ENCODE measurements around the gene ATP6V0E1.
A peak's percentile ranks its signal among the peaks of the same experiment; 100 is the strongest.

Gene ATP6V0E1

GRCh38 chr5:173055042-173055721, 71.6 kb downstream of the ATP6V0E1 start:
- H3K27ac ChIP-seq = no peak overlapping the region
- peak overlapping the region; percentile 100 for H3K4me3 ChIP-seq
- DNase-seq (ENCODE audit: low spot score) = no peak
- TF ChIP-seq CTCF (IDR thresholded peaks at IDR 0.05) = no peak

DNA sequence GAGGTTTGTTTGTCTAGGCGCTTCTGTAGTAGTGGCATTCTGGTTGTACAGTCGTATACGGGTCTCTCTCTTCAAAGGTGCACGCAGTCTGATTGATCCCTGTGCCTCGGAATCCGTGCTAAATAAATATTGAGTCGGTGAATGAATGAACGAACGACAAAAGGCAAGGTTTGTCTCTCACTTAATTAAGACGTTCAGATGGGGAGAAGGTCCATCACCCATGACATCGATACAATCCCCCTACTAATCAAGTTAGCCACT, 72.1 kb downstream of the ATP6V0E1 start:
- Histone ChIP-seq H3K27ac (peak overlapping the region in 1 of 2 donors; percentile 98), H3K4me3 (peak overlapping the region; percentile 100)
- no peak for TF ChIP-seq CTCF (IDR thresholded peaks at IDR 0.05)
- no peak for DNase-seq (ENCODE audit: low spot score)

- DNase-seq (ENCODE audit: low spot score) = peak; percentile 99
- Histone ChIP-seq H3K4me3 (peak within 1 kb of the TSS; percentile 100), H3K27ac (peak within 1 kb of the TSS; percentile 98 to 100)
- TF ChIP-seq CTCF (IDR thresholded peaks at IDR 0.05) = no peak
Observed at GRCh38 chr5:173055983-173056782, 72.6 kb downstream of the ATP6V0E1 start, which contains the start of gene CREBRF. CREBRF (plus strand) TSS chr5:173056352; CDS start chr5:173080776, 24,424 bp downstream.

- Histone ChIP-seq H3K4me3 (peak overlapping the region; percentile 100), H3K27ac (peak overlapping the region; percentile 98 to 100)
- no peak for TF ChIP-seq CTCF (IDR thresholded peaks at IDR 0.05)
- no peak for DNase-seq (ENCODE audit: low spot score)
Observed at GRCh38 chr5:173056783-173057061, 73.2 kb downstream of the ATP6V0E1 start.

- peak overlapping the region; percentile 100 for H3K4me3 ChIP-seq
- no peak for TF ChIP-seq CTCF (IDR thresholded peaks at IDR 0.05)
- peak overlapping the region; percentile 98 to 100 for H3K27ac ChIP-seq
- DNase-seq (ENCODE audit: low spot score) = peak; percentile 99
Observed at GRCh38 chr5:173057062-173057924, 73.7 kb downstream of the ATP6V0E1 start.

- H3K27ac ChIP-seq = no peak overlapping the region
- no peak overlapping the region for H3K4me3 ChIP-seq
- no peak for DNase-seq (ENCODE audit: low spot score)
- TF ChIP-seq CTCF (IDR thresholded peaks at IDR 0.05) = no peak
Observed at GRCh38 chr5:173062141-173062540, 78.6 kb downstream of the ATP6V0E1 start.
